LNCaP clone FGC (cell line): Measurements from ENCODE around the gene CD207.

Source experiments
- DNase-seq: peaks from one replicate; pipeline ENCODE4 v3.0.0-alpha.2; 2011; ENCODE audit warnings: low read depth
- H3K4me3 ChIP-seq: 2 replicates; pipeline ENCODE4 v1.5.1; 2011; ENCODE audit warnings: mild to moderate bottlenecking, low read depth, low read length, control low read depth
- CTCF ChIP-seq: IDR thresholded peaks from 2 replicates; pipeline ENCODE4 v1.5.1; 2012; ENCODE audit warnings: mild to moderate bottlenecking; ENCODE audit not compliant: control insufficient read depth, insufficient read depth; ENCODE audit errors: extremely low read depth

CD207 gene

GRCh38 chr2:70823249-70823648, 12.4 kb downstream of the CD207 start:
- TF ChIP-seq CTCF: no peak
- DNase-seq: no peak
- no peak overlapping the region for H3K4me3 ChIP-seq

GRCh38 chr2:70822843-70823242, 12.8 kb downstream of the CD207 start:
- no peak for DNase-seq
- no peak for TF ChIP-seq CTCF
- no peak overlapping the region for H3K4me3 ChIP-seq

GRCh38 chr2:70820499-70820898, 15.1 kb downstream of the CD207 start, which contains the start of gene CLEC4F:
TSS of gene CLEC4F (minus strand) at chr2:70820599. CDS start at chr2:70820523, 76 bp downstream.
- no peak for DNase-seq
- no peak within 1 kb of the TSS for H3K4me3 ChIP-seq
- no peak for TF ChIP-seq CTCF

- TF ChIP-seq CTCF: no peak
- no peak for DNase-seq
- H3K4me3 ChIP-seq: no peak overlapping the region
These were observed 18.2 kb downstream of the CD207 start for GRCh38 chr2:70817284-70817954.

- no peak for DNase-seq
- TF ChIP-seq CTCF: no peak
- no peak overlapping the region for H3K4me3 ChIP-seq
These were observed 18.9 kb downstream of the CD207 start for GRCh38 chr2:70816726-70817125.

- DNase-seq: no peak
- no peak overlapping the region for H3K4me3 ChIP-seq
- no peak for TF ChIP-seq CTCF
These were observed 26.3 kb downstream of the CD207 start for GRCh38 chr2:70808983-70809958.
